Peyer's patch (tissue), 4 donors: Measurements from ENCODE around the gene IL31.

Experiments used
- POLR2A ChIP-seq, 2 donors: fragments of 450-650 bp; IDR thresholded peaks; one replicate each; pipeline ENCODE4 v1.5.1; 2017; ENCODE audit warnings: antibody characterized with exemption in 2 of 2, mild to moderate bottlenecking in 2 of 2, moderate library complexity in 2 of 2
- TF ChIP-seq, protein P1 (sequence below), 6 experiments: fragments of 450-650 bp in 4 of 6; fragments of 200-600 bp in 2 of 6; sonication (generic) in 1 of 6; IDR thresholded peaks; one replicate each; pipeline ENCODE4 v1.5.1; 2017 to 2019; ENCODE audit warnings: antibody characterized with exemption in 6 of 6, mild to moderate bottlenecking in 3 of 6, moderate library complexity in 1 of 6

DNA sequence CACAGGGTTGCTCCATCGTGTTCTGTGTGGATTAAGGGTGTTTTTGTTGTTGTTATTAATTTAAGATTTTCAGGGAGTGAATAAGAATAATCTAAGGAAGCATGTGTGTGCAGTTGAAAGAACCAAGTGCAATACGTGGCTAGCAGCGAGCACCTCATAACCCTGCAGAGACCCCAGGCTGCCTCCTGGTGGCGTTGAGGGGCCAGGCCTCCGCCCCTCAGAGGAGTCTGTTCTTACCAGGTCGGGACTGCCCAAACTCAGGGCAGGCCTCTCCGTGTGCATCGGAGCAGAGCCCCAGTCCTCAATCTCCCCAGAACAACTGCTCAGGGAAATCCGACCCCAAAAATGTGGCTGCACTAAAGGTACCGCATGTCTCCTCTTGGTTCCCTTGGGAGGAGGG is 36.8 kb downstream of the IL31 start:
- TF ChIP-seq POLR2A (IDR thresholded peaks at IDR 0.05), result no peak
- TF ChIP-seq, protein P1, sequence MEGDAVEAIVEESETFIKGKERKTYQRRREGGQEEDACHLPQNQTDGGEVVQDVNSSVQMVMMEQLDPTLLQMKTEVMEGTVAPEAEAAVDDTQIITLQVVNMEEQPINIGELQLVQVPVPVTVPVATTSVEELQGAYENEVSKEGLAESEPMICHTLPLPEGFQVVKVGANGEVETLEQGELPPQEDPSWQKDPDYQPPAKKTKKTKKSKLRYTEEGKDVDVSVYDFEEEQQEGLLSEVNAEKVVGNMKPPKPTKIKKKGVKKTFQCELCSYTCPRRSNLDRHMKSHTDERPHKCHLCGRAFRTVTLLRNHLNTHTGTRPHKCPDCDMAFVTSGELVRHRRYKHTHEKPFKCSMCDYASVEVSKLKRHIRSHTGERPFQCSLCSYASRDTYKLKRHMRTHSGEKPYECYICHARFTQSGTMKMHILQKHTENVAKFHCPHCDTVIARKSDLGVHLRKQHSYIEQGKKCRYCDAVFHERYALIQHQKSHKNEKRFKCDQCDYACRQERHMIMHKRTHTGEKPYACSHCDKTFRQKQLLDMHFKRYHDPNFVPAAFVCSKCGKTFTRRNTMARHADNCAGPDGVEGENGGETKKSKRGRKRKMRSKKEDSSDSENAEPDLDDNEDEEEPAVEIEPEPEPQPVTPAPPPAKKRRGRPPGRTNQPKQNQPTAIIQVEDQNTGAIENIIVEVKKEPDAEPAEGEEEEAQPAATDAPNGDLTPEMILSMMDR (IDR thresholded peaks at IDR 0.05), result no peak
